Activated T-helper 17 cell treated with anti-CD3 and anti-CD28 coated beads, Interleukin-2, amount 50 U/mL, for 72 hours (primary cell): ENCODE data around the gene SENP6. TPM values are rescaled to one million over a fixed set of nuclear protein-coding genes. Genes with fewer than 3 reads are reported as not detected.
A peak's percentile ranks its signal among the peaks of the same experiment; 100 is the strongest.
"Not testable (repeated sequence)": the region's sequence is repeated elsewhere in the genome, so short reads cannot be mapped to it uniquely, and the experiment has no call there.

ENCODE experiments used
- ATAC-seq: fragments of 150-1000 bp; cut with Tn5 transposase; replicated peaks from 2 replicates; pipeline ENCODE4 v1.10.0; 2021; ENCODE audit warnings: mild to moderate bottlenecking, moderate library complexity
- H3K27ac Mint-ChIP-seq: one replicate; pipeline ENCODE4 v1.8.0; 2022; ENCODE audit warnings: mixed read lengths
- H3K27me3 Mint-ChIP-seq: one replicate; pipeline ENCODE4 v1.8.0; 2022; ENCODE audit warnings: mixed read lengths
- H3K36me3 Mint-ChIP-seq: one replicate; pipeline ENCODE4 v1.8.0; 2022; ENCODE audit warnings: low read depth, mild to moderate bottlenecking, mixed read lengths
- H3K4me1 Mint-ChIP-seq: one replicate; pipeline ENCODE4 v1.8.0; 2022; ENCODE audit warnings: mixed read lengths
- H3K4me3 Mint-ChIP-seq: one replicate; pipeline ENCODE4 v1.8.0; 2022; ENCODE audit warnings: mild to moderate bottlenecking, mixed read lengths
- H3K9me3 Mint-ChIP-seq: one replicate; pipeline ENCODE4 v1.8.0; 2022; ENCODE audit warnings: mixed read lengths
- total RNA-seq, 2 donors: library from RNA; stranded (reverse); gene quantifications; one replicate each; pipeline ENCODE4 v1.2.3, GENCODE V29; 2022

SENP6 gene
- total RNA-seq, 2 donors from 2014 or later, result 60.0 to 68.3 TPM

DNA sequence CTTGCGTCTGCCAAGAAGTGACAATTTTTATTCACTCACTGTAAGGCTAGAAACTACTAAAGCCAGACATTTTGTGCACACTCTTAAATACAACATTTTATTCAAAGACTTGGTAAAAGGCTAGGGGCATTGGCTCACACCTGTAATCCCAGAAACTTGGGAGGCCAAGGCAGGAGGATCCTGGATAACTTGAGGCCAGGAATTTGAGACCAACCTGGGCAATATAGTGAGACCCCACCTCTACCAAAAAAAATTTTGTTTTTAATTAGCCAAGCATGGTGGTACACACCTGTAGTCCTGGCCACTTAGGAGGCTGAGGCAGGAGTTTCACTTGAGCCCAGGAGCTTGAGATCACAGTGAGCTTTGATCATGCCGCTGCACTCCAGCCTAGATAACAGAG, 11.3 kb upstream of the SENP6 start:
- no peak overlapping the region for H3K4me3 Mint-ChIP-seq
- no peaks in the 10 kb centered on the region for H3K9me3 Mint-ChIP-seq
- no peak for ATAC-seq
- H3K4me1 Mint-ChIP-seq, result no peaks in the 10 kb centered on the region
- H3K36me3 Mint-ChIP-seq, result no peaks in the 10 kb centered on the region
- H3K27ac Mint-ChIP-seq, result no peak overlapping the region
- no peaks in the 10 kb centered on the region for H3K27me3 Mint-ChIP-seq

DNA sequence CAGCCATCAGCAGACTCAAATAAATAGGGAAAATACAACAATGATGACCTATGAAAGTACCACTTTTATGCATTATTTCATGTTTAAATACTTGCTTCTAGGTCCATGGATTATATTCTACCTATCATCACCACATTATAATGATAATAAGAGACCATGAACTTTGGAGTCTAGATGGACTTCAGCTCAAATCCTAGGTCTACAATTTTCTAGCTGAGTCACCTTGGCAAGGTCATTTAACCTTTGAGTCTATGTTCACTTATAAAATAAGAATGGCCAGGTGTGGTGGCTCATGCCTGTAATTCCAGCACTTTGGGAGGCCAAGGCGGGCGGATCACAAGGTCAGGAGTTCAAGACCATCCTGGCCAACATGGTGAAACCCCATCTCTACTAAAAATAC, 5.3 kb upstream of the SENP6 start:
- H3K27ac Mint-ChIP-seq, H3K9me3 Mint-ChIP-seq, H3K4me3 Mint-ChIP-seq, H3K27me3 Mint-ChIP-seq, H3K36me3 Mint-ChIP-seq, ATAC-seq: not testable (repeated sequence)
- peaks cover 17% of the 10 kb centered on the region for H3K4me1 Mint-ChIP-seq

DNA sequence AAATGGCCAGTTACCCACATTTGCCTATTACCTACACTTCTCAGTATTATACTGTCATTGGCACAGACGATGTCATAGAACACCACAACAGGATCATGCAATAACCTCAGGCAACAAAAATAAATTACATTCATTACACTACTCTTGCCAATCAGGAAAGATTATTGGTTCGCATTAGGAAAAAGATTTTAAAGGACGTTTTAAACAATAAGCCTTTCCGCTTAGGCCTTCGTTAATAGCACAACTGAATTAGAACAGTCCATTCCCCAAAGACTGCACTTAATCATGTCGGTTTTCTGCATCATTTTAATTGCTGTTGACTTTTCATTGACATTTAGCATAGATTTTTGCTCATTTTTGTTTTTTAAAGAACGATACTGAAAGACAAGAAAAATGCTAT, 912 bp upstream of the SENP6 start:
- ATAC-seq, result no peak
- Mint-ChIP-seq H3K36me3 (peaks cover 13% of the 10 kb centered on the region), H3K4me3 (peak overlapping the region; percentile 94), H3K9me3 (no peaks in the 10 kb centered on the region), H3K27ac (peak overlapping the region; percentile 96), H3K4me1 (peaks cover 33% of the 10 kb centered on the region), H3K27me3 (no peaks in the 10 kb centered on the region)

DNA sequence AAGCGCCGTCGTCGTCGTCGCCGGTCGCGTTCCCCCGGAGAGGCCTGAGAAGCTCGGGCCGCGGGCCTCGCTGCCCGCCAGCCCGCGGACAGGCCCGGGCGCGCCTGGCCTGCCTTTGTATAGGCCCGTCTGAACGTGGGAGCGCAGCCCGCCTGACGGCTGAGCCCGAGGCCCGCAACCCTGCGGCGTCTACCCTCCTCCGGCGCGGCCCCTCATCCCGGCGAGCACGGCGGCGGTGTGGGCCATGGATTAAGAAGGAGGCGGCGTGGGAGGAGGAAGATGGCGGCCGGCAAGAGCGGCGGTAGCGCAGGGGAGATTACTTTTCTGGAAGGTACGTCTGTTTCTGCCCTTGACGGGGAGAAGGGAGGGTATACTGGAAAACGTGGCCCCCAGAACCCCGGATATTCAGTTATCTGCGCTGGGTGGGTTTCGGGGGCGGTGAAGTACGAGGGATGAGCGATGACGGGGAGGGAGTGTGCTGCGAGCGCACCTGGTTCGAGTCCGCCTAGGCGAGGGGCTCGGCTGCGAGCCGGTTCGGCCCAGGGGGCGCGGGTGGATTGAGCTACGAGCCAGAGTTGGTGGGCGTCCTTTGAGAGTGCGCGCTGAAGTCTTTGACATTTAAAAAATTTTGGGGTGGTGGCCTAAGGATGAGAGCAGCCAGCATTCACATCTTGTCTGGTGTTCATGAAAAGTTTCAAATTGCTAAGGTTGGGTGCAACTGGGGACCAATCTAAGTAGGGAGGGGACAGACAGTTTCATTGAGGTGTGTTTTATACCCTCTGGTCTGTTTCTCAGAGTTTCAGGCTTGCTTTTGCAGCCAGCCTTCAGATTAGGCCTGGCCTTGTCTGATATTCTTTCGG, 796 bp downstream of the SENP6 start:
- Mint-ChIP-seq H3K4me1 (peaks cover 47% of the 10 kb centered on the region), H3K36me3 (peaks cover 13% of the 10 kb centered on the region), H3K9me3 (no peaks in the 10 kb centered on the region), H3K27me3 (no peaks in the 10 kb centered on the region), H3K27ac (peak overlapping the region; percentile 96), H3K4me3 (peak overlapping the region; percentile 94)
- ATAC-seq, result peak; percentile 58

DNA sequence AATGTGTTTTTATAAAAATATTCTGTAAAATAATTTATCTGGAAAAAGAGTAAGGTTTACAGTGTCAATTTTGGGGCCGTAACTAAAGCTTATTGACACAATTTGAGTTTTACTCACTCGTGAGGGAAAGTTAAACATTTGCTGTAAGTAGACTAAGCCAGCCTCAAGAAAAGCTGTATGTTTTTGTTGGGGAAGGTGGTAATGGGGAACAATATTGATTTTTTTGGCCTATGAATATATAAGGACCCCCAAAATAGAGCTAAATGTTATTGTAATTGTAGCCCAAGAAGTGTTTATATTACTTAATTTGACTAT, 1.4 kb downstream of the SENP6 start:
- Mint-ChIP-seq H3K27ac (peak overlapping the region; percentile 96), H3K27me3 (no peaks in the 10 kb centered on the region), H3K4me3 (peak overlapping the region; percentile 94), H3K36me3 (peaks cover 13% of the 10 kb centered on the region), H3K4me1 (peaks cover 53% of the 10 kb centered on the region), H3K9me3 (no peaks in the 10 kb centered on the region)
- ATAC-seq, result no peak

DNA sequence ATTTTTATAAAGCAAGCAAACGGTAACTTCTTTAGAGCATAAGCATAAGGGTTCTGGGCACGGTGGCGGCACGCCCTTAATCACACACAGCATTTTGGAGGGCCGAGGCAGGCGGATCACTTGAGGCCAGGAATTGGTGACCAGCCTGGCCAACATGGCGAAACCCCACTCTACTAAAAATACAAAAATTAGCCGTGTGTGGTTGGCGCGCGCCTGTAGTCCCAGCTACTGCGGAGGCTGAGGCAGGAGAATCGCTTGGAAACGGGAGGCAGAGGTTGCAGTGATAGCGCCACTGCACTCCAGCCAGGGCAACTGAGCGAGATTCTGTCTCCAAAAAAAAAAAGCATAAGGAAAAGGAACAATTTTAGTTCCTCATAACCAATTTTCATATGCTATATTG, 2.6 kb downstream of the SENP6 start:
- ATAC-seq, result no peak
- H3K4me1 Mint-ChIP-seq, result peaks cover 57% of the 10 kb centered on the region
- peaks cover 13% of the 10 kb centered on the region for H3K36me3 Mint-ChIP-seq
- no peaks in the 10 kb centered on the region for H3K9me3 Mint-ChIP-seq
- H3K4me3 Mint-ChIP-seq, result peak overlapping the region; percentile 94
- H3K27ac Mint-ChIP-seq, result peak overlapping the region; percentile 96
- H3K27me3 Mint-ChIP-seq, result no peaks in the 10 kb centered on the region

DNA sequence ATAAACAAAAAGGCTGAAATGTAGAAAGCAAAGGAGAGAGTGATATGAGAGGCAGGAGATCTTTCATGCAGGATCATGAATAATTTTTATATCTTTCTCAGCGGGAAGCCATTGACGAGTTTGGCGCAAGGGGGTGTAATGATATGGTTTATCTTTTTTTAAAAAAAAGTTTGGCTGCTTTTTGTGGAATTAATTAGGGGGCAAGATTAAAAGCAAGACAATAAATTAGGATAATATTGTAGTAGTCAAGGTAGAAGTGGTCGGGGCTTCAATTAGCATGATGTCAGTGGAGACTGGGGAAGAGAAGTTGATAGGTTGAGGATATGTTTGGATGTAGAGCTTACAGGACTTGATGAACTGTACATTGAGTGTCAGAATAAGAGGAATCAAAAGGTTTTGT, 4.0 kb downstream of the SENP6 start:
- Mint-ChIP-seq H3K9me3 (no peaks in the 10 kb centered on the region), H3K4me1 (peaks cover 59% of the 10 kb centered on the region), H3K36me3 (peaks cover 13% of the 10 kb centered on the region), H3K4me3 (peak overlapping the region; percentile 7), H3K27me3 (no peaks in the 10 kb centered on the region), H3K27ac (peak overlapping the region; percentile 1)
- no peak for ATAC-seq

DNA sequence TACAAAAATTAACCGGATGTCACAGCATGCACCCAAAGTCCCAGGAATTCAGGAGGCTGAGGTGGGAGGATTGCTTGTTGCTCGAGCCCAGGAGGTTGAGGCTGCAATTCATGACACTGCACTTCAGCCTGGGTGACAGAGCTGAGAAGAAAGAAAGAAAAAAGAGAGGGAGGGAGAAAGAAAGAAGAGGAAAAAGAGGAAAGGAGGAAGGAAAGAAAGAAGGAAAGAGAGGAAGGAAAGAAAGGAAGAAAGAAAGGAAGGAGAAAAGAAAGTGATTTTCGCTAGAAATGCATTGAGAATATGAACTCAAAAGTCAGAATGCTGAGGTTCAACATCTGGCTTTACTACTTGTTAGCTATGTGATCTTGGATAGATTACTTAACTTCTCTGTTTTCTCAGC, 6.6 kb downstream of the SENP6 start:
- Mint-ChIP-seq H3K4me1 (peaks cover 78% of the 10 kb centered on the region), H3K4me3 (peak overlapping the region; percentile 41), H3K27me3 (no peaks in the 10 kb centered on the region), H3K9me3 (no peaks in the 10 kb centered on the region), H3K36me3 (peaks cover 6% of the 10 kb centered on the region), H3K27ac (peak overlapping the region; percentile 61)
- ATAC-seq, result no peak

DNA sequence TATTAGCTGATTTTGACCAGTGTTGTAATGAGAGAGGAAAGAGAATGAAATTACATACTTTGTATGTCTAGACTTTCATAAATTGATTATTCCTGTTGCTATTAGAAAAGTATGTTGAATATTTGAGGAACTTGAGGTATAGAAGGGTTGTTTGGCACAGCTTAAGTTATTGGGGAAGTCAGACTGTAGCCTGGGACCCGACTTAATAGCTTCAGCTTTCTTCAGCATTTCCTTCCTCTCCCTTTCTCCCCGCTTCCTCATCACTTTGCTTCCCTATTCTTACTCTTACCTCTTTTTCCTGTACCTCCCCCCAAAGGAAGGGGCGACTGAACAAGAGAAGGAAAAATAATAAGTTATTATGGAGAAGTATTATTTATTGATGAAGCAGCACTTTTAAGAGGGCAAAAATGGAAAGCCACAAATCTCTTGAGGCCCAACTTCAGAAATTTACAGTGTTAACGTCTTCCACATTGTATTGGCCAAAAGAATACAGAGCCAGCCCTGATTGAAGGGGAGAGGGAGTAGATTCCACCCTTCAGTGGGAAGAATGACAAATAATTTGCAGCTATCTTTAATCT, 7.4 kb downstream of the SENP6 start:
- ATAC-seq, result no peak
- Mint-ChIP-seq H3K27ac (peak overlapping the region; percentile 61), H3K4me3 (no peak overlapping the region), H3K9me3 (no peaks in the 10 kb centered on the region), H3K4me1 (peaks cover 77% of the 10 kb centered on the region), H3K27me3 (no peaks in the 10 kb centered on the region), H3K36me3 (peaks cover 3% of the 10 kb centered on the region)

DNA sequence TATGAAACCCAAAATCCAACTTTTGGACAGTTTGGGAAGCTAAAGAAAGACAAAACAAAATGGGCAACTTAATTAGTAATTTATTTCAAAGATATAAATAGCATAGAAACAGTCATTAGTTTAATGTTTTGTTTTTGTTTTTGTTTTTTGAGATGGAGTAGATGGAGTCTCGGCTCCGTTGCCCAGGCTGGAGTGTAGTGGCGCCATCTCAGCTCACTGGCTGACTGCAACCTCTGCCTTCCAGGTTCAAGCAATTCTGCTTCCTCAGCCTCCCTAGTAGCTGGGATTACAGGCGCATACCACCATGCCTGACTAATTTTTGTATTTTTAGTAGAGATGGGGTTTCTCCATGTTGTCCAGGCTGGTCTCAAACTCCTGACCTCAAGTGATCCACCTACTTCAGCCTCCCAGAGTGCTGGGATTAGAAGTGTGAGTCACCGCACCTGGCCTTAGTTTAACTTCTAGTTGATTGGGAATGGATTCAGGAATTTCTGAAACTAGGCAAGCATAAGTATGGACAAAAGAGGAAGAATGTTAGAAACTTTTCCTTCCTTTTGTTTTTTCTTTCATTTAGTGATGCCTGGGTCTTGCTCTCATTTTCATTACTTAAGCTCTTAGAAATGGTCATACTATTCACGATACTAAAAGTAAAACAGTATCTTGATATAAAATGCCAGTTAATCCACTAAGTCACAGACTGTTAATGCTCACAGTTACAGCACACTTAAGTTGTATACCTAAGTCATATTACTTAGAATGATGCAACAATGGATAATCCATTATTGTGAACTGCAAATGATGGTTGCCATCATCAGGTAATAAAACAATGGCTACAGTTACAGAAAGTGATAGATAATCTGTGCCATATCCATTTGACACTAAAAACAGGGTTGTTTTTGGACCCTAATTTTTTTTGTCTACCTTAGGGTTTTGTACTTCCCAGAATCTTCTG, 8.2 kb downstream of the SENP6 start:
- Mint-ChIP-seq H3K4me3 (peak overlapping the region; percentile 71), H3K27ac (peak overlapping the region; percentile 73), H3K36me3 (no peaks in the 10 kb centered on the region), H3K27me3 (no peaks in the 10 kb centered on the region), H3K4me1 (peaks cover 74% of the 10 kb centered on the region), H3K9me3 (no peaks in the 10 kb centered on the region)
- no peak for ATAC-seq

DNA sequence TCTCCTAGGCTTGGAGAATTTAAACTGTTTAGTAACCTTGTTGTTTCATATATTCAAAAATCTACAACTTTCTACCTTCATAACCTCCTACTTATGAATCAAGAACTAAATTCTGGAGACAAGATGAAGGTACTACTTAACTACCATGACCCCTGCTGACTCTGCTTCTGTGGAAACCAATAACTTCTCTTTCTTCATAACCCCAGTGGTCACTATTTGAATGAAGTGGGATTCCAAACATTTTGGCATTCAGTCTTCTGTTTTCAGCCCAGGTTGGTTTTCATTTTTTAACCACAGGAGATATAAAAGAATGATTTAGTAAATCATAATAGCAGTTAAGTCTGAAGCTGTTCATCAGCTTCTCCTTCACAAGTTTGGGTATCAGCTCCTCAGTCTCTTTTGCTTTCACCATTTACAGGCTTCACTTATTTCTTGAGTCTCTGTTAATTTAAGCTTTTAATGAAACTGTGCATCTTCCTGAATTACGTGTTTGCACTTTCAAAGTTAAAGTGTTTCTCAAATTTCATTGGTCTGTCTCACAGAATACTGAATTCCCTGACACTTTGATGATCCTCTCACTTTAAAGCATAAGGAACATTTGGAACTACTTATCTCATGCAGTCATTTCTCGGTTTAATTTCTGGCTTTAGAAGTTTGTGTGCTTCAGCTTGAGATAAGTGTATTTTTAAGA, 9.5 kb downstream of the SENP6 start:
- Mint-ChIP-seq H3K36me3 (no peaks in the 10 kb centered on the region), H3K27me3 (no peaks in the 10 kb centered on the region), H3K4me1 (peaks cover 62% of the 10 kb centered on the region), H3K4me3 (peak overlapping the region; percentile 71), H3K27ac (peak overlapping the region; percentile 73), H3K9me3 (no peaks in the 10 kb centered on the region)
- ATAC-seq, result no peak

DNA sequence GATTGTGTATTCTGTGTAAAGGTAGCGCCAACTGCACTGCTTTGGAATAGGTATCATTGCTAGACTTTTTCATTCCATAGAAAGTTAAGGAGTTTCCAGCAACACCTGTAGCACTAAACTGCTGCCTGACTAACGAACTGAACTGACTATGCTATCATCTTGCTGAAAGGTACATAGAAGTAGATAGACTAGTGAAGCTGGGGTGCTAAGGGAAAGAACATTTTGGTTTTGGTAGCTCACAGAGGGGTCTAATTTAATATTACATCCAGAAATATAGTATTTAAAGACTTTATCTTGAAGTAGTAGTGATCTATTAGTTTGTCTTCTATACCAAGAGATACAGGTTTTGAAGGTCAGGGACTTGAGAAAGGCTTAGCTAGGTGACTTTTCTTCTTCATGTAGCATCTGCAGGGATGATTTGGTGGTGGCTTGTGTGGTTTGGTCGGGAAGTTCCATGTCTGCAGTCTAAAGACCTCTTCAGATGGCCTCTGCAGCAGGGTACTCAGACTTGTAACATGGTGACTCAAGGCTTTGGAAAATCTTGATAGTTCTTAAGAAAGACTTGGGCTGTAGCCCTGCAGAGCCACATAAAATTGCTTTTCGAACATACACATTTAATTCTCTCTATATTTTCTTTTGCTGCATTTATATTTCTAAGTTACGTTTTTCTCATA, 10.2 kb downstream of the SENP6 start:
- H3K4me3 Mint-ChIP-seq, result peak overlapping the region; percentile 71
- peak overlapping the region; percentile 73 for H3K27ac Mint-ChIP-seq
- ATAC-seq, result peak; percentile 92

DNA sequence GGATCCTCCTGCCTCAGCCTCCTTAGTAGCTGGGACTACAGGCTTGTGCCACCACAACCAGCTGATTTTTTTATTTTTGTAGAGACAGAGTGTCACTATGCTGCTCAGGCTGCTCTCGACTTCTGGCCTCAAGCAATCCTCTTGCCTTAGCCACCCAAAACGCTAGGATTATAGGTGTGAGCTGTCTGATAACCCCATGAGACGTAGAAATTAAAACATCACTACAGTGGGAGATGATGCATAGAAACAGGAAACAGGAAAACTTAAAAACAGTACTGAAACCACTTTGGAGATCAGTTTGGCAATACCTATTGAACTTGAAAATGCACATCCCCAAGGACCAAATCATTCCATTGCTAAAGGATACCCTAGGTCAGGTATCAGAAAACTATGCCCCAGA, 10.8 kb downstream of the SENP6 start:
- Mint-ChIP-seq H3K27me3 (no peaks in the 10 kb centered on the region), H3K4me3 (peak overlapping the region; percentile 71), H3K27ac (peak overlapping the region; percentile 73), H3K36me3 (peaks cover 2% of the 10 kb centered on the region), H3K9me3 (no peaks in the 10 kb centered on the region), H3K4me1 (peaks cover 53% of the 10 kb centered on the region)
- peak; percentile 48 for ATAC-seq

More for the DNA sequence above, 10.2 kb downstream of the SENP6 start:
- H3K36me3 Mint-ChIP-seq, result no peaks in the 10 kb centered on the region
- H3K9me3 Mint-ChIP-seq, result no peaks in the 10 kb centered on the region
- H3K27me3 Mint-ChIP-seq, result no peaks in the 10 kb centered on the region
- H3K4me1 Mint-ChIP-seq, result peaks cover 56% of the 10 kb centered on the region
